Stimulated activated naive CD8-positive, alpha-beta T cell treated with anti-CD3 and anti-CD28 coated beads, Interleukin-15, amount 100 ng/mL, for 72 hours (primary cell): ENCODE results near the gene PCDHA10.
A peak's percentile ranks its signal among the peaks of the same experiment; 100 is the strongest.
"Not testable (repeated sequence)": the region's sequence is repeated elsewhere in the genome, so short reads cannot be mapped to it uniquely, and the experiment has no call there.

Experiments used
- ATAC-seq: fragments of 150-1000 bp; cut with Tn5 transposase; 2 replicates; pipeline ENCODE4 v1.10.0; 2021; ENCODE audit warnings: mild to moderate bottlenecking, moderate library complexity
- DNase-seq, 2 donors: peaks; one replicate each; pipeline ENCODE4 v3.0.0; 2021 to 2022
- H3K27ac Mint-ChIP-seq, 2 donors: one replicate each; pipeline ENCODE4 v1.8.0; 2022; ENCODE audit warnings: mild to moderate bottlenecking in 2 of 2, mixed read lengths in 2 of 2, moderate library complexity in 2 of 2
- H3K27me3 Mint-ChIP-seq: one replicate; pipeline ENCODE4 v1.8.0; 2022; ENCODE audit warnings: mixed read lengths
- H3K4me1 Mint-ChIP-seq: one replicate; pipeline ENCODE4 v1.8.0; 2022; ENCODE audit warnings: mild to moderate bottlenecking, mixed read lengths
- H3K4me3 Mint-ChIP-seq, 2 donors: one replicate each; pipeline ENCODE4 v1.8.0; 2022; ENCODE audit warnings: mild to moderate bottlenecking in 2 of 2, mixed read lengths in 2 of 2, moderate library complexity in 1 of 2
- H3K9me3 Mint-ChIP-seq, 2 donors: one replicate each; pipeline ENCODE4 v1.8.0; 2022; ENCODE audit warnings: mixed read lengths in 2 of 2

PCDHA10 gene

GRCh38 chr5:140870221-140871201 lies 14.8 kb downstream of the PCDHA10 start:
- ATAC-seq (no peak), DNase-seq (no peak)
- peaks cover 28% of the 10 kb centered on the region for H3K27me3 Mint-ChIP-seq
- no peak overlapping the region for H3K27ac Mint-ChIP-seq
- no peak overlapping the region for H3K4me3 Mint-ChIP-seq
- peaks cover 5 to 6% of the 10 kb centered on the region in 2 donors for H3K9me3 Mint-ChIP-seq
- H3K4me1 Mint-ChIP-seq = no peaks in the 10 kb centered on the region

- H3K27me3 Mint-ChIP-seq = peaks cover 29% of the 10 kb centered on the region
- no peak within 1 kb of the TSS for H3K27ac Mint-ChIP-seq
- no peaks in the 10 kb centered on the region for H3K4me1 Mint-ChIP-seq
- ATAC-seq = no peak
- peaks cover 0 to 7% of the 10 kb centered on the region in 2 donors for H3K9me3 Mint-ChIP-seq
- H3K4me3 Mint-ChIP-seq = no peak within 1 kb of the TSS
- DNase-seq = no peak
Observed at GRCh38 chr5:140875085-140876065, 19.7 kb downstream of the PCDHA10 start, which contains the start of gene PCDHA12. Gene PCDHA12, plus strand, starts transcription at chr5:140875308. Its CDS starts 165 bp downstream, at chr5:140875473.

GRCh38 chr5:140876541-140877261 lies 21.0 kb downstream of the PCDHA10 start:
- peaks cover 5 to 20% of the 10 kb centered on the region in 2 donors for H3K9me3 Mint-ChIP-seq
- H3K27ac Mint-ChIP-seq, H3K4me3 Mint-ChIP-seq, ATAC-seq, H3K4me1 Mint-ChIP-seq, DNase-seq: not testable (repeated sequence)
- peaks cover 43% of the 10 kb centered on the region for H3K27me3 Mint-ChIP-seq

- Mint-ChIP-seq H3K4me1 (no peaks in the 10 kb centered on the region), H3K27ac (no peak overlapping the region), H3K27me3 (peaks cover 46% of the 10 kb centered on the region), H3K4me3 (no peak overlapping the region), H3K9me3 (peaks cover 10 to 21% of the 10 kb centered on the region in 2 donors)
- ATAC-seq (no peak), DNase-seq (no peak)
Observed at GRCh38 chr5:140877262-140877581, 21.5 kb downstream of the PCDHA10 start.

- DNase-seq (no peak), ATAC-seq (no peak)
- H3K4me1 Mint-ChIP-seq = no peaks in the 10 kb centered on the region
- no peak within 1 kb of the TSS for H3K4me3 Mint-ChIP-seq
- no peak within 1 kb of the TSS for H3K27ac Mint-ChIP-seq
- peaks cover 16 to 27% of the 10 kb centered on the region in 2 donors for H3K9me3 Mint-ChIP-seq
- peaks cover 27% of the 10 kb centered on the region for H3K27me3 Mint-ChIP-seq
Observed at GRCh38 chr5:140881889-140882590, 26.3 kb downstream of the PCDHA10 start, which contains the start of gene PCDHA13. Gene PCDHA13, plus strand, starts transcription at chr5:140882124. Its CDS starts 145 bp downstream, at chr5:140882269.

GRCh38 chr5:140882591-140882899 lies 26.8 kb downstream of the PCDHA10 start:
- Mint-ChIP-seq H3K4me1 (no peaks in the 10 kb centered on the region), H3K9me3 (peaks cover 20 to 29% of the 10 kb centered on the region in 2 donors), H3K4me3 (no peak overlapping the region), H3K27me3 (peaks cover 31% of the 10 kb centered on the region), H3K27ac (no peak overlapping the region)
- ATAC-seq (no peak), DNase-seq (no peak)

- H3K27ac Mint-ChIP-seq = peak overlapping the region in 1 of 2 donors; percentile 50
- no peak for ATAC-seq
- peaks cover 22 to 30% of the 10 kb centered on the region in 2 donors for H3K9me3 Mint-ChIP-seq
- no peaks in the 10 kb centered on the region for H3K4me1 Mint-ChIP-seq
- no peak for DNase-seq
- H3K27me3 Mint-ChIP-seq = peaks cover 34% of the 10 kb centered on the region
- H3K4me3 Mint-ChIP-seq = no peak overlapping the region
Observed at GRCh38 chr5:140883373-140883772, 27.7 kb downstream of the PCDHA10 start.

- no peak overlapping the region for H3K4me3 Mint-ChIP-seq
- DNase-seq (no peak), ATAC-seq (no peak)
- peaks cover 34% of the 10 kb centered on the region for H3K27me3 Mint-ChIP-seq
- no peak overlapping the region for H3K27ac Mint-ChIP-seq
- no peaks in the 10 kb centered on the region for H3K4me1 Mint-ChIP-seq
- H3K9me3 Mint-ChIP-seq = peaks cover 22 to 25% of the 10 kb centered on the region in 2 donors
Observed at GRCh38 chr5:140883927-140884697, 28.4 kb downstream of the PCDHA10 start.

- ATAC-seq (no peak), DNase-seq (no peak)
- peaks cover 2 to 31% of the 10 kb centered on the region in 2 donors for H3K9me3 Mint-ChIP-seq
- H3K4me3 Mint-ChIP-seq = no peak overlapping the region
- no peaks in the 10 kb centered on the region for H3K4me1 Mint-ChIP-seq
- H3K27me3 Mint-ChIP-seq = no peaks in the 10 kb centered on the region
- no peak overlapping the region for H3K27ac Mint-ChIP-seq
Observed at GRCh38 chr5:140916325-140916724, 60.6 kb downstream of the PCDHA10 start.
